WTC11 (cell line): ENCODE results near the gene CDIPT. TPM values are rescaled to one million over a fixed set of nuclear protein-coding genes. Genes with fewer than 3 reads are reported as not detected.

Source experiments
- ATAC-seq: fragments of 200-7000 bp; cut with Tn5 transposase; 2 replicates; pipeline ENCODE4 v1.10.0; 2021; ENCODE audit warnings: mild to moderate bottlenecking, moderate library complexity
- CTCF ChIA-PET: fragments of 300-600 bp; sonication (Branson Sonifier 250); formaldehyde crosslinking; loops from one replicate; lab custom pipeline; 2021; ENCODE audit warnings: antibody characterized with exemption; lab: Charles Lee
- POLR2A ChIA-PET: fragments of 350-600 bp; sonication (Branson Sonifier 250); formaldehyde crosslinking; loops from one replicate; lab custom pipeline; 2021; ENCODE audit warnings: antibody characterized with exemption; lab: Charles Lee
- DNase-seq: peaks from one replicate; pipeline ENCODE4 v3.0.0; 2021; ENCODE audit warnings: low spot score
- H3K27ac Mint-ChIP-seq: 2 replicates; pipeline ENCODE4 v1.8.0; 2021; ENCODE audit warnings: mixed read lengths
- H3K27me3 Mint-ChIP-seq: 2 replicates; pipeline ENCODE4 v1.8.0; 2021; ENCODE audit warnings: low read depth, mild to moderate bottlenecking, moderate library complexity, mixed read lengths
- H3K36me3 Mint-ChIP-seq: 2 replicates; pipeline ENCODE4 v1.8.0; 2021; ENCODE audit warnings: mixed read lengths
- H3K4me1 Mint-ChIP-seq: 2 replicates; pipeline ENCODE4 v1.8.0; 2022; ENCODE audit warnings: mixed read lengths
- H3K4me3 Mint-ChIP-seq: 2 replicates; pipeline ENCODE4 v1.8.0; 2021; ENCODE audit warnings: mild to moderate bottlenecking, moderate library complexity, mixed read lengths
- H3K9me3 Mint-ChIP-seq: 2 replicates; pipeline ENCODE4 v1.8.0; 2021; ENCODE audit warnings: mixed read lengths
- ATF6 ChIP-seq: sonication (generic); formaldehyde crosslinking; IDR thresholded peaks from 2 replicates; pipeline ENCODE4 v1.8.1; 2023; ENCODE audit warnings: mild to moderate bottlenecking, missing genetic modification reagents
- E2F1 ChIP-seq: sonication (generic); formaldehyde crosslinking; IDR thresholded peaks from 2 replicates; pipeline ENCODE4 v1.8.0; 2022; ENCODE audit warnings: mild to moderate bottlenecking, missing genetic modification reagents
- E2F4 ChIP-seq: sonication (generic); formaldehyde crosslinking; IDR thresholded peaks from 2 replicates; pipeline ENCODE4 v1.8.1; 2022; ENCODE audit warnings: low read depth, mild to moderate bottlenecking, moderate library complexity, missing genetic modification reagents, borderline replicate concordance
- EMX1 ChIP-seq: fragments of 250-450 bp; sonication (Bioruptor Pico); IDR thresholded peaks from 2 replicates; pipeline ENCODE4 v1.8.0; 2021; ENCODE audit warnings: mild to moderate bottlenecking
- GTF2I ChIP-seq: fragments of 250-450 bp; sonication (Bioruptor Pico); conservative IDR thresholded peaks from 2 replicates; pipeline ENCODE4 v1.4.0; 2021; ENCODE audit warnings: mild to moderate bottlenecking
- HMGA2 ChIP-seq: fragments of 250-450 bp; sonication (Bioruptor Pico); IDR thresholded peaks from 2 replicates; pipeline ENCODE4 v1.4.0; 2021; ENCODE audit warnings: mild to moderate bottlenecking, moderate library complexity
- IRF1 ChIP-seq: sonication (generic); formaldehyde crosslinking; IDR thresholded peaks from 2 replicates; pipeline ENCODE4 v1.8.0; 2023; ENCODE audit warnings: missing genetic modification reagents
- NFYB ChIP-seq: sonication (generic); formaldehyde crosslinking; conservative IDR thresholded peaks from 2 replicates; pipeline ENCODE4 v1.8.0; 2022; ENCODE audit warnings: low read depth, missing genetic modification reagents
- ZMAT4 ChIP-seq: fragments of 250-450 bp; sonication (Bioruptor Pico); IDR thresholded peaks from 2 replicates; pipeline ENCODE4 v1.9.0; 2021; ENCODE audit warnings: mild to moderate bottlenecking
- ZNF232 ChIP-seq: sonication (generic); formaldehyde crosslinking; IDR thresholded peaks from 2 replicates; pipeline ENCODE4 v1.8.0; 2022; ENCODE audit warnings: mild to moderate bottlenecking, missing genetic modification reagents
- ZNF512 ChIP-seq: sonication (generic); formaldehyde crosslinking; IDR thresholded peaks from 2 replicates; pipeline ENCODE4 v1.8.1; 2022; ENCODE audit warnings: missing genetic modification reagents, borderline replicate concordance
- total RNA-seq: library from RNA; stranded (reverse); gene quantifications from 3 replicates; pipeline ENCODE4 v1.2.3, GENCODE V29; 2021

CDIPT gene
- total RNA-seq, 1 experiment from 2014 or later: 71.7 TPM

GRCh38 chr16:29912087-29912486, 49.1 kb upstream of the CDIPT start (continued):
- no peak for TF ChIP-seq E2F4 (CRISPR knock-in tag)

- H3K27ac Mint-ChIP-seq: no peak overlapping the region
- POLR2A ChIA-PET: interaction anchor here (0.5 to 1.3 kb wide), 3 partner anchors 15 to 216 kb away, joined by 4 to 5 read pairs (median 4); no protein-coding TSS in a partner anchor
Measured at GRCh38 chr16:29911676-29912010, 48.6 kb upstream of the CDIPT start.

More at GRCh38 chr16:29911676-29912010, 48.6 kb upstream of the CDIPT start:
- Mint-ChIP-seq H3K9me3 (no peaks in the 10 kb centered on the region), H3K36me3 (peaks cover 3% of the 10 kb centered on the region; the same call in 1 of the 2 replicates), H3K27me3 (no peaks in the 10 kb centered on the region), H3K4me3 (no peak overlapping the region), H3K4me1 (peaks cover 8% of the 10 kb centered on the region)
- TF ChIP-seq ATF6 (CRISPR knock-in tag) (no peak), EMX1 (no peak), ZNF512 (CRISPR knock-in tag) (no peak), ZNF232 (CRISPR knock-in tag) (no peak), GTF2I (CRISPR knock-in tag) (no peak), E2F1 (CRISPR knock-in tag) (no peak), HMGA2 (CRISPR knock-in tag) (no peak), NFYB (CRISPR knock-in tag) (no peak), ZMAT4 (CRISPR knock-in tag) (no peak), IRF1 (CRISPR knock-in tag) (no peak)
- DNase-seq: no peak
- ATAC-seq: peak; percentile 22; the same call in 1 of the 2 replicates
- CTCF ChIA-PET: interaction anchor here (0.8 to 1.7 kb wide), 14 partner anchors 11 to 156 kb away, joined by 3 to 11 read pairs (median 4); partner anchors contain the start of genes ASPHD1, KCTD13, SEZ6L2 and TAOK2
